Activated CD8-positive, alpha-beta memory T cell treated with anti-CD3 and anti-CD28 coated beads, Interleukin-2, amount 50 U/mL, for 1 hour (primary cell): Measurements from ENCODE around the gene HELZ.
"Not testable (repeated sequence)": the region's sequence is repeated elsewhere in the genome, so short reads cannot be mapped to it uniquely, and the experiment has no call there.

Experiments
- DNase-seq: peaks from one replicate; pipeline ENCODE4 v3.0.0-alpha.2; 2020; ENCODE audit errors: extremely low read depth

HELZ gene

DNA sequence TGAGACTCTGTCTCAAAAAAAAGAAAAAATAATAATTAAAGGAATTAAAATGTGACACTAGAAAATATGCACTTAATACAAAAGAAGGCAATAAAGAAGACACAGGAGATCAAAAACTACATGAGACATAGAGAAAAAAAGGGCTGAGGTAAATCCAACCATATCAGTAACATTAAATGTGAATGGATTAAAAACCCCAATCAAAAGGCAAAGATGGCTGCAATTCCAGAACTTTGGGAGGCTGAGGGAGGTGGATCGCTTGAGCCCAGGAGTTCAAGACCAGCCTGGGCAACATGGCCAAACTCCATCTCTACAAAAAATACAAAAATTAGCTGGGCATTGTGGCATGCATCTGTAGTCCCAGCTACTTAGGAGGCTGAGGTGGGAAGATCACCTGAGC lies 103.0 kb downstream of the HELZ start:
- not testable (repeated sequence) for DNase-seq

- no peak for DNase-seq
These were observed 105.0 kb downstream of the HELZ start for GRCh38 chr17:67139784-67140665.

DNA sequence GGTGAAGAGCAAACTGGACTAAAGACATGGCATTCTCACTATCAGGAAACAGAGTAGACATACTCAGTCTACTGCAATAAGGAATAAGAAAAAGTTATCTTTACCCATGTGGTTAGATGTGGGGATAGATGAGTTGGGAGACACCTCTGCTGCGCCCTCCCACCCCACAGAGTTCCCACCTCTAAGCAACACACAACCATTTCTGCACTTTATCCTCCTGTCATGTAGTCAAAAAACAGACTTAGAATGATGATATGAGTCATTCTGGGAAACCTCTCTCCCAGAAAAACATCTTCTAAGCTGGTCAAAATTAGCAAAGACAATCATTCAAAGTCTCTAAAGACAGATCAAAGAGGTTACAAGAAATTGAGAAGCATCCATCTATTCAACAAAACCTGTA lies 105.7 kb downstream of the HELZ start:
- no peak for DNase-seq

- DNase-seq, result no peak
These were observed 106.6 kb downstream of the HELZ start for GRCh38 chr17:67138392-67138791.

DNA sequence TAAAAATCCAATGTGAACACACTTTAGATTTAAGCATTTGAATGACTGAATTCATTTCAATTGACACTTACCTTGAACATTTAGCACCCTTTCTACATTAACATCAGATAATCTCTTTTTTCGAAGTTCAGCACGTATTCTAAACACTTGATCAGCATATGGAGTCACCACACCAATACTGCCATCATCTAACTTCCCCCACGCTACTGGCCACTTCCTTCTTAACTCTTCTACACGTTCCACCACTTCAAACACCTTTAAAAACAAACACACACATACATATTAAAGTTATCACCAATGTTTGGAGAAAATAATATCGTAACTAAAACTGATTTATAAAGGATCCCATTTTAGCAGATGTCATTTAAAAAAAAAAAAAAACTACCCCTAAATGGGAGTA lies 107.1 kb downstream of the HELZ start:
- DNase-seq, result no peak

- no peak for DNase-seq
These were observed 108.0 kb downstream of the HELZ start for GRCh38 chr17:67137026-67137370.

- no peak for DNase-seq
These were observed 108.6 kb downstream of the HELZ start for GRCh38 chr17:67136191-67137025.

GRCh38 chr17:67133161-67133560 lies 111.8 kb downstream of the HELZ start:
- no peak for DNase-seq

- DNase-seq, result no peak
These were observed 112.6 kb downstream of the HELZ start for GRCh38 chr17:67132366-67132765.

DNA sequence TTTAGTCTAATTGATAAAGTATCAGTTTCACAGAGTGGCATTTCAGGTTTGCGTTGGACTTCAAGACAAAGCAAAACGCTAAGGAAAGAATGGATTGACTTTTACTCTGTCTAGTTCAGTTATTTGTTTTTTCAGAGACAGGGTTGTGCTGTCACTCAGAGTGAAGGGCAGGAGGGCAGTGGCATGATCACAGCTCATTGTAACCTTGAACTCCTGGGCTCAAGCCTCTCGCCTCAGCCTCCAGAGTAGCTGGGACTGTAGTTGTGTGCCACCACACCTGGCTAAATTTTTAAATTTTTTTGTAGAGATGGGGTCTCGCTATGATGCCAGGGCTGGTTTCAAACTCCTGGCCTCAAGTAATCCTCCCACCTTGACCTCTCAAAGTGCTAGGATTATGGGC lies 114.2 kb downstream of the HELZ start:
- no peak for DNase-seq

DNA sequence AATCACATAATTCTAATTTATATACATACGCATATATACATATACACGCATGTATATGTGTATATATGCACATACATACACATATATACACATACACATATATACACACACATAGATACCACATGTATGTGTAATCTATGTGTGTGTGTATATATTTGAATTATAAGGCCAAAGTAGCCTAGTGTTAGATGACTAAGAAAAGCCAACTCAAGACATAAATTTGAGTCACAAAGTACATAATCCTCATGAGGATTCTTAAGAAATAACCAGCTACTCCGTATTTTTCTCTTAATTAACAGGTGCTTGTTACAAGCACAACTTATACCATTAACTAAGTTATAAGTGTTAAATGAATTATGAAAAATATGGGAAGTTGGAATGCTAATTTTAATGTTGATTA lies 115.7 kb downstream of the HELZ start:
- no peak for DNase-seq

- DNase-seq, result no peak
These were observed 116.3 kb downstream of the HELZ start for GRCh38 chr17:67128700-67129099.

- DNase-seq, result no peak
These were observed 117.1 kb downstream of the HELZ start for GRCh38 chr17:67127925-67128324.

DNA sequence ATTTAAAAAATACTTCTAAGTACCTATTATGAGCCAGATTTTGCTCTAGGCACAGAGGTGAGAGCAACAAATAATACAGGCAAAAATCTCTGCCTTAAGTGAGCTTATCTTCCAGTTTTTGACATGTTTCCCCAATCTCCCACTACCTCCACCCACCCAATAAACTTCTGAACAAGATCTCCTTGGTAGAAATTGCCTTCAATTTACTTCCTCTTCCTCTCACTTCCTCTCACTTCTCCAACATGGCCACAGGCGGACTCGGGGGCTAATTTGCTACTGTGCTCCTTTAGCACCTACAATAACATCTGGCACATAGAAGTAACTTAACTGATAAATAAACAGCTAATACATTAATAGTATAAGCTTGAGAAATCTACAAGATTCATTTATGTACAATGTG lies 118.0 kb downstream of the HELZ start:
- DNase-seq, result no peak

DNA sequence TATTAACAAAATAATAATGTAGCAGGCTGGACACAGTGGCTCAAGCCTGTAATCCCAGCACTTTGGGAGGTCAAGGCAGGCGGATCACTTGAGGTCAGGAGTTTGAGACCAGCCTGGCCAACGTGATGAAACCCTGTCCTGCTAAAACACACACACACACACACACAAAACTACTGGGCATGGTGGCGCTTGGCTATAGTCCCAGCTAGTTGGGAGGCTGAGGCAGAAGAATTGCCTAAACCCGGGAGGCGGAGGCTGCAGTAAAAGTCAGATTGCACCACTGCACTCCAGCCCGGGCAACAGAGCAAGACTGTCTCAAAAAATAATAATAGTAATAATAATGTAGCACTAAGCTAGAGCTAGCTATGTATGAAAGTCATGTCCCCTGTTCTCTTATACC lies 118.5 kb downstream of the HELZ start:
- DNase-seq, result not testable (repeated sequence)

- DNase-seq, result no peak
These were observed 119.1 kb downstream of the HELZ start for GRCh38 chr17:67125924-67126323.

- DNase-seq, result no peak
These were observed 119.6 kb downstream of the HELZ start for GRCh38 chr17:67125417-67125816.

DNA sequence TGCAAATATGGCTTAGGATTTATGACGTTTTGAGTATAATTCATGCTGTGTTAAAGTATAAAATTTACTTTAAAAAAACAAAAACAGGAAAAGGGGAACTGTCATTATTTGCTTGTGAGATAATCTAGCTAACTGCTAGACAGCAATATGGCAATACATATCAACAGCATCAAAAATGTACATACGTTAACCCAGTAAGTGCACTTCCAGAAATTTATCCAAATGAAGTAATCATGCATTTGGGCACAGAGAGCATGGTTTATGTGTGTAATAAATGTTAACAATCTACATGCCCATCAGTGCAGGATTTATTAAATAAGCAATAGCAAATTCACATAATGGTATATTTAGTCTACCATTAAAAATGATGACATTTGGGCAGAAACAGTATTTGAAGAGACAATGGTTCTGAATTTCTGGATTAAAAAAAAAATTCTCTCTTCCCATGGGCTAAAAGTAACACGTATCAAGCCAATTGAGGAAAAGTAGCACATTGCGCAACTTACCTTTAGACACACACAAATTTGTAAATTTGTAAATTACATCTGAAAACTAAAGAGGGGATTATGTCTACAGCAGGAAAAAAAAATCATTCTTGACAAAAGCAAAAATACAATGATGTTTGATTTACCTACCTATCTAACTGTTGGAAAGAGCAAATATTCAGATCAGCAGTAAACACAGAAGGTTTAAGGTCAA lies 120.4 kb downstream of the HELZ start:
- DNase-seq, result no peak

- DNase-seq, result no peak
These were observed 121.3 kb downstream of the HELZ start for GRCh38 chr17:67123699-67124098.

DNA sequence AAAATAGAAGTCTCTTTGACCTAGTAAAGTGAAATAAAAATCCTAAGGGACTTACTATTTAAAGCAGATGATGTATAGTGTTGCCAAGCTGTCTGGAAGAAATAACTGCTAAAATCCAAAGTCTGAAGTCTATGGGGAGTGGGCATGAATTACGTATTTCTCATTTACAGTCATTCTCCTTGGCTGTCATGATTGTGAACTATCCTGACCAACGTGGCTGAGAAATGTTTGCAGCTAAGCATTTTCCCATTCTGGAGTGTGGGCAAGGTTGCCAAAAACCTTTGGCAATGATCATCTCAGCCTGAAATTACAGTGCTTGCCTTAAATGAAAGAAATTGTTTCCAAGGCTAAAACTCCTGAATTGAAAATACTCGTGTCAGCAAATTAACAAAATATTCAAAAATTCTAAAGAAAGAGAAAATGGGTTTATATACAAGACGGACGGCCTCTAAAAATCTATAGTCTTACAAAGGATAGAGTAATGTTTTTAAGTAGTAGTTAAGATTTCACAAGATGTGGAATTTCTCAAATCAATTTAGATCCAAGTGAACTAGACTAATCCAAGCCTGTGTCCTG lies 123.6 kb downstream of the HELZ start:
- DNase-seq, result no peak

DNA sequence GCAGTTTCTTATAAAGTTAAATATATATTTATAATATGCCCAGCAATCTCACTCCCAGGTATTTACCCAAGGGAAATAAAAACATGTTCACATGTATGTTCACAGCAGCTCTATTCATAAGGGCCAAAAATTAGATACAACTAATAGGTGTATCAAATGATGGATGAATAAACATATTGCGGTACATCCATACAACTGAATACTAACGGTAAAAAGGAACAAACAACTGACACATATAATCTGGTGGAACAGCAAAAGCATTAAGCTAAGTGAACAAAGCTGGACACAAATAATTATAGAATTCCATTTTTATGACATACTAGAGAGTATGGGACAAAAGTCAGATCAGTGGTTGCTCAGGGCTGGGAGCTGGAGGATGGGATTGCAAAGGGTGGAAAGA lies 125.9 kb downstream of the HELZ start:
- DNase-seq, result no peak

- DNase-seq, result no peak
These were observed 128.9 kb downstream of the HELZ start for GRCh38 chr17:67116045-67116575.
